Endothelial cell (in vitro differentiated cells): ENCODE results near the gene DEPP1. TPM values are rescaled to one million over a fixed set of nuclear protein-coding genes. Genes with fewer than 3 reads are reported as not detected.
A peak's percentile ranks its signal among the peaks of the same experiment; 100 is the strongest.

Source experiments
- DNase-seq: peaks from one replicate; pipeline ENCODE4 v3.0.0; 2021; ENCODE audit warnings: low spot score
- H3K27ac Mint-ChIP-seq: one replicate; pipeline ENCODE4 v1.8.0; 2021; ENCODE audit warnings: mixed read lengths, inconsistent platforms; ENCODE audit not compliant: unreplicated experiment
- H3K27me3 Mint-ChIP-seq: one replicate; pipeline ENCODE4 v1.8.0; 2021; ENCODE audit warnings: mild to moderate bottlenecking, moderate library complexity, mixed read lengths, inconsistent platforms; ENCODE audit not compliant: unreplicated experiment
- H3K36me3 Mint-ChIP-seq: one replicate; pipeline ENCODE4 v1.8.0; 2021; ENCODE audit warnings: mild to moderate bottlenecking, low read depth, mixed read lengths, inconsistent platforms; ENCODE audit not compliant: unreplicated experiment
- H3K4me1 Mint-ChIP-seq: one replicate; pipeline ENCODE4 v1.8.0; 2021; ENCODE audit warnings: mild to moderate bottlenecking, mixed read lengths, inconsistent platforms; ENCODE audit not compliant: unreplicated experiment
- H3K4me3 Mint-ChIP-seq: one replicate; pipeline ENCODE4 v1.8.0; 2021; ENCODE audit warnings: mild to moderate bottlenecking, mixed read lengths, inconsistent platforms; ENCODE audit not compliant: unreplicated experiment
- H3K9me3 Mint-ChIP-seq: one replicate; pipeline ENCODE4 v1.8.0; 2021; ENCODE audit warnings: mixed read lengths, inconsistent platforms; ENCODE audit not compliant: unreplicated experiment
- CTCF ChIP-seq: fragments of 200-600 bp; sonication (generic); IDR thresholded peaks from one replicate; pipeline ENCODE4 v1.5.0; 2021; ENCODE audit warnings: antibody characterized with exemption; ENCODE audit not compliant: unreplicated experiment
- total RNA-seq: library from RNA; stranded (reverse); fragmentation: NEBNext Ultra II Directional; extraction: Animal tissue kit (Norgen Biotek cat#: 25700); gene quantifications from one replicate; pipeline ENCODE4 v1.2.1, GENCODE V29; 2021; ENCODE audit not compliant: unreplicated experiment

The DEPP1 gene
- total RNA-seq, 1 donor from 2014 or later: 22.5 TPM

GRCh38 chr10:44997105-44997748 lies 18.6 kb upstream of the DEPP1 start:
- Mint-ChIP-seq H3K27ac (no peak overlapping the region), H3K4me3 (no peak overlapping the region), H3K36me3 (peaks cover 6% of the 10 kb centered on the region), H3K9me3 (no peaks in the 10 kb centered on the region), H3K27me3 (peaks cover 17% of the 10 kb centered on the region), H3K4me1 (peaks cover 28% of the 10 kb centered on the region)
- no peak for DNase-seq
- TF ChIP-seq CTCF: no peak

GRCh38 chr10:44995914-44996669 lies 17.5 kb upstream of the DEPP1 start:
- peaks cover 20% of the 10 kb centered on the region for H3K27me3 Mint-ChIP-seq
- DNase-seq: no peak
- H3K4me1 Mint-ChIP-seq: peaks cover 36% of the 10 kb centered on the region
- peaks cover 6% of the 10 kb centered on the region for H3K36me3 Mint-ChIP-seq
- TF ChIP-seq CTCF: no peak
- no peaks in the 10 kb centered on the region for H3K9me3 Mint-ChIP-seq
- no peak overlapping the region for H3K4me3 Mint-ChIP-seq
- H3K27ac Mint-ChIP-seq: peak overlapping the region; percentile 48

DNA sequence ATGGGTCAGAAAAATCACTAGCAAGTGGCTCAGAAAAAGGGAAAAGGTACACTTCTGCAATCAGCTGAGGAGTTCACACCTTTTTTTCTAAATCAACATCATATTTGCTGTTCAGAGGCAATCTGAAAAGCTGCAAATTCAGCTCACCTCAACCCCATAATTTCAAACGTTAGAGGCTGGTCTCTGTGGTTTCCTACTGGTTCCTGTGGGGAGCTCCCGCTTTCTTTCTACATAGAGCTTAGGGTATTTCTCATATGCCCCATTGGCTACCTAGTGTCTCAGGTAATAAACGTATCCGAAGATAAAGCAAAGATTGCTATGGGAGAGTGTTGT lies 16.9 kb upstream of the DEPP1 start:
- Mint-ChIP-seq H3K4me1 (peaks cover 38% of the 10 kb centered on the region), H3K36me3 (peaks cover 6% of the 10 kb centered on the region), H3K9me3 (no peaks in the 10 kb centered on the region), H3K27me3 (peaks cover 19% of the 10 kb centered on the region), H3K4me3 (no peak overlapping the region), H3K27ac (no peak overlapping the region)
- DNase-seq: no peak
- no peak for TF ChIP-seq CTCF

DNA sequence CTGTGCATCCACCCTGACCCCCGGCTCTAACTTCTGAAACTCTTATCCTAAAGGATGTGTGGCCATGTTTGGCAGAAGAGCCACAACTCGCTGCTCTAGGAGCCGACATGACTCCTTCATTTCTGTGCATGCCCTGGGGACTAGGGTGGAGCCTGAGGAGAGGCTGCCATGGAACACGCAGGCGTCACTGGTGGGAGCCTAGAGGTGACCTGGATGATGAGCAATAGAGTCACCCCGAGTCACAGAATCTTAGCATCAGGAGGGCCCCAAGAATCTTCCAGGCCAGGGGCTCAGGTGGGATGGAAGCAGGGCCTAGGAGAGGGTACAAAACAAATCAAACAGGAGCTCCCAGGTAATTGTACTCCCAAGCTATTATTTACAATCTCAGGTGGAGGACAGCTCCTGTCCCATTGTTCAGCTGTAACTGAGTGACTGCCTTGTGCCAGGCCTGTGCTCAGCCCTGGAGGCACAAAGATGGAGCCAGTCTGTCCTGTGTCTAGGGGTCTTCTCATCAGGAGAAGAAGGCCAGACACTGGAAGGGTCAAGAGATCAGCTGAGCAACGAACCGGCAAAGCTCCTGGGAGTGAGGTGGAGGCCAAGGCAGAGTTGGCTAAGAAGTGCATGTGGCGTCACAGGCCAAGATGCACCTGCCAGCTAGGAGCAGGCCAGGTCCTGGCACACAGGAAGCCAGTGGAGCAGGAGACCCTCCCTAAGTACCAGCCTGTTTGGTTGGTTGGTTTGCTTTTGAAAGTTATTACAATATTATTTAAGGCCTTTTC lies 16.3 kb upstream of the DEPP1 start:
- Mint-ChIP-seq H3K4me3 (no peak overlapping the region), H3K36me3 (peaks cover 6% of the 10 kb centered on the region), H3K27ac (no peak overlapping the region), H3K4me1 (peaks cover 41% of the 10 kb centered on the region), H3K27me3 (peaks cover 17% of the 10 kb centered on the region), H3K9me3 (no peaks in the 10 kb centered on the region)
- DNase-seq: no peak
- TF ChIP-seq CTCF: no peak
